ENCODE measurements around the gene TOX2.
"Not testable (repeated sequence)": the region's sequence is repeated elsewhere in the genome, so short reads cannot be mapped to it uniquely, and the experiment has no call there.

TOX2 gene

DNA sequence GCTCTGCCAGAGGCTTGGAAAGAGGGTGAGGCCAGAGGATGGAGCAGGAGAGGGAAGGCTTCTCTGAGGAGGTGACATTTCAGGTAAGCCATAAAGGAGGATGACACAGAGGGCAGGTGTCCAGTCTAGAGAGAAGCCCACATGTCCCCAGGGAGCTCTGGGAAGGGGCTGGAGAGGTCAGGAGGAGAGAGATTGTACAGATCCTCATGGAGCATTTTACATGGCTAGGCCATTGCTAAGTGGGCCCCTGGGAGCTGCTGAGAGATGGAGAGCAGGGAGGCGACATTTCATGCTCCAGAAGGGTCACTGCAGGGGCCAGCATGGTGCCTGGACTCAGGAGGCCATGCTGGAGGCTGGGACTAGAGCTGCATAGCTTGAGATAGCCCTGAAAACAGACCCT is 124.5 kb downstream of the TOX2 start:
- no peak for DNase-seq

DNA sequence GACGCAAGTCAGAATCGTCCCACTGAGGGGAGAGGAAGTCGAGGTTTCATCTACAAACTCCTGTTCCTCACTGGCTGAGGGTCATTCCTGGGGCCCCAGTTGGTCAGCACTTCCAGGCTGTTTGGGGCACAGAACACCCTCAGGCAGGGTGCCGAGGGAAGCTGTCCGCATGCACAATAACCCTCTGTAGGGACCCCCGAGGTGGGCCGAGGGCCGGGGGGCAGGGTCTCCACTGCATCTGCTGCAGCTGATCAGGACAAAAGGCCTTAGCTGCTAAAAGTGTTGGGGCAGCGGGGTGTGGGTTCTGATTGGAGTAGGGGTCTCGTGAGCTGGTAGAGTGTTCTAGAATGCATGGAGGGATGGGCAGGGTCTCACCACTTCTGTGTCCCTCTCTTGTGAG is 125.1 kb downstream of the TOX2 start:
- no peak for DNase-seq

DNA sequence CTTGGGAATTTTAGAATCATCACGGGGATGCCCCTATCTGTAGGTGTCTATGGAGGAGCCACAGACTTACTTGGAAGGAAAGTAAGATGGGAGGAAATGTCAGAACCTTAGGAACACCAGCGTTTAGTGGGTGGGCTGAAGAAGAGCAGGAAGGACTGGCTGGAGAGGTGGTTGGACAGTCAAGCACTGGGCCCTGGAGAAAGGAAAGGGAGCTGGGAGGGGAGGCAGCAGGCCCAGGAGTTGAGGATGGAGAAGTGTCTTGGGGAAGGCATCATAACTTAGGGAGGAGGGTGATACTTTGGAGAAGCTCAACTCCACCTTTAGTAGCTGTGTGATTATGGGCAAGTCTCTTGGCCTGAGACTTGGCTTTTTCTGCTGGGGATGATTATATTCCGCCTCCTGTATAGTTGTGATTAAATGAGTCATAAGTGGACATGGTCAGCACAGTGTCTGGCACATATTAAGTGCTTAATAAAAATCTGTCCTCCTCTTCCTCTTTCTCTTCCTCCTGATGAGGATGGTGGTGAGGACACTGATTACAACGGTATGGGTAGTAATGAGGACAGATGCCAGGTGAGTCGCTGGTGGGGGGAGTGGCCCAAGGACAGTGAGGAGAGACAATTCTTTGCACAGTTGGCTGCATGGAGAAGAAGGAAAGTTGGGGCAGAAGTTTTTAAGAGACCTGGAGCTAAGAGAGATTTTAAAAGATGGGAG is 125.7 kb downstream of the TOX2 start:
- no peak for DNase-seq

DNA sequence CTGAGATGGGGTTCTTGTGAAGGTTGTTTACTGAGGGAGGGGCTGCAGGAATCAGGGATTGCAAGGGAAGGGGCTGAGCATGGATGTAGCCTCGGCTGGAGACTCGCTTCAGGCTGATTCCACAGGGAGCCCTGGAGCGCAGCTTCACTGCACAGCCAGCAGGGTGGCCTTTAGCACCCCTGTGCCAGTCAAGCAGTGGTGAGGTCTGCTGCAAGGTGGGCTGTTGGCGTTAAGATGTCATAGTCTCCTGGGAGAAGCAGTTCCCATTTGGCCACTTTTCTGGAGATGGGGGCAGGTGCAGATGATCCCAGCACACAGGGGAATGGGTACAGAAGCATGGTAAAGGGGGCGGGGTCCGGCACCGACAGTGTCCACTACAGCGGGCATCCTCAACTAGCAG is 126.3 kb downstream of the TOX2 start:
- DNase-seq: no peak

DNA sequence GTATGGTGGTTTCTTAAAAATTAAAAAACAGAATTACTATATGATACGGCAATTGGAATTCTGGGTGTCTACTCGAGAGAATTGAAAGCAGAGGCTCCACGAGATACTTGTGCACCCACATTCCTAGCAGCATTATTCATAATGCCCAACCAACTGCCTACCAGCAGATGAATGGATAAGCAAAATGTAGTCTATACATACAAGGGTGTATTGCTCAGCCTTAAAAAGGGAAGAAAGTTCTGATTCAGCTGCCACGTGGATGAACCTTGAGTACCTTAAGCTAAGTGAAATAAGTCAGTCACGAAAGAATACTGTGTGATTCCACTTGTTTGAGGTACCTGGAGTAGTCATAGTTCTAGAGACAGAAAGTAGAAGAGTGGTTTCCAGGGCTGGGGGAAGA is 130.1 kb downstream of the TOX2 start:
- not testable (repeated sequence) for DNase-seq

DNA sequence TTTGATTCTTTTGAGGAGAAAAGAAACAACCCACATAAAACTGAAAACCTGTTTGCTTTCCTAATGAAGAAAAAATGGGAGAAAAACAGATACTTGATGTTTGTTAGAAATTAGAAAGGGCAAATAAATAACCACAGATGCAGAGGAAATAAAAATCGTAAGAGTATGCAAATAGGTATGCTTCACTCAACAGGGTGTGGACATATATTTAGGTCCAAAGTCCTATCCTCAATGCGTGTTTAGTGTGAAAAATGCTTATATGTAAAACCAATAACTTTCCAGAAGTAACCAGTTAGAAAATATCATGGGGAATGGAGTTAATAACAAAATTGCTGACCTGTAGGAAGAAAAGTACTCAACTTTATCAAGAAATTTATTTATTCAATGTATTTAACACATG is 135.7 kb downstream of the TOX2 start:
- no peak for DNase-seq

DNA sequence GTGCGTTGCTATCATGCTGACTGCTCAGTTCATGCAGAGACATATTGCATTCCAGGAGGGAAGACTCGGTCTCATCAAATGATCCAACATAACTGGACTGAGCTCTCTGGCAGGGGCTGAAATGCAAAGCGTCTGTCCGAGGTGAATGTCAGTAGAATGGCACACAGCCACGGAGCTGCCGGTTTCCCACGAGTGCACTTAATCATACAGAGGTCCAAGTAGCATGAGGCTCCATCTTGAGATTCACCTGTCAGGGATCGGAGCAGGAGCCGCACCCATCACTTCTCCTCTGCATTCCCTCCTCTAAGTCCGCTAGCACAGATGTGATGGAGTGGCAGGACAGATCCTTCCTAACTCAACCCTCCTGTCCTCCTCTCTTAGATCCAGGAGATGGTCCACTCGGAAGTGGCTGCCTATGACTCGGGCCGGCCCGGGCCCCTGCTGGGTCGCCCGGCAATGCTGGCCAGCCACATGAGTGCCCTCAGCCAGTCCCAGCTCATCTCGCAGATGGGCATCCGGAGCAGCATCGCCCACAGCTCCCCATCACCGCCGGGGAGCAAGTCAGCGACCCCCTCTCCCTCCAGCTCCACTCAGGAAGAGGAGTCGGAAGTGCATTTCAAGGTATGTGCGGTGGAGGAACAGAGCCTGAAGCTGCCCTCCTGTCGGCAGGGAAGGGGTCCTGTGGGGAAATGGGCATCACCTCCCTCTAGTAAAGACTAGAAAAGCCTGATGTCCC is 136.4 kb downstream of the TOX2 start:
- no peak for DNase-seq

DNA sequence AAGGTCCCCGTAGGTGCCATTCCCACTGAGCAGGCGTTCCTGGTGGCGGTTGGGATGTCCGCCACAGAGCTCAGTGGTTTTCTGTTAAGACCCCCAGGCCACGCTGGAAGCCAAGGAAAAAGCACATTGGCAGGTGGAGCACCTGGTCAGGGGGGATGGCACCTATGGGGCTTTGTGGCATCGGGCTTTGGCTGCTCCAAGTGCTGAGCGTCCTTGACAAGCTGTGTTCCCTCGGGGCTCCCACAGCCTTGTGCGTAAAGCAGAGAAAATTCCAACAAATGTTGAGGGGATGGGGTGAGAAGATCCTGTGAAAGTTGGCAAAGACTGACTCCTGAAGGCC is 137.0 kb downstream of the TOX2 start:
- no peak for DNase-seq

DNA sequence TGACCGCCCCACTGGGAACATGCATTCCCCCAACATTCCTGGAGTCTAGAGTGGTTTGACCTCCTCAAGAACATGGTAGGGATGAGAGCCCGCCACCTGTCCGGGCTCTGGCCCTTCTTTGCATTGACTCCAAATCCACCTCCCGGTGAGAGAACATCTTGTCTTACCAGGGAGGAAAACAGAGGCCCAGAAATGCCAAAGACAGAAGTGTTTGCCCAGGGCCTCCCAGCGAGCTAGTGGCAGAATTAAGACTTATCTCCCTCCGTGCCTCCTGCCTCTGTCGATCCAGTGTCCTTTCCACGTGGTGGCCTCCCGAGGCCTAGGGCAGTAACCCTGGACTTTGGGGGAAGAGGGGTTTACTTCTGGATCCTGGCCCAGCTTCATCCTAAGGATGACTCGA is 137.5 kb downstream of the TOX2 start:
- DNase-seq: no peak

DNA sequence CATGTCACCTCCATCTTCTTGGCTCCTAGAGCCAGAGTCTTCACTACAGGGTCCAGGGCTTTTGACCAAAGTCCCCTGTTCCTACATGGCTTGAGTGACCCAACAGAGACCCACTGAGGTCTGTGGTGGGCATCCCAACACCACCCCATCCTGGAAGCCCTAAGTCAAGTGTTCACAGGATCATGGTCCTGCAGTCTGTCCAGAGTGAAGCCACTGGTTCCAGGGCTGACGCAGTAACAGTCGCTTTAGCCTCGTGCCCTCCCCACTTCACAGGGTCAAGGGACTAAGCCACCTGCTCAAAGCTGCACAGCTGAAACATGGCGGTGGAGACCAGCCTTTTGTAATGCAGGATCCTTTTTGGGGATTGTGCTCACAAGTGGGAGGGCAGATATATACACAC is 138.4 kb downstream of the TOX2 start:
- no peak for DNase-seq

DNA sequence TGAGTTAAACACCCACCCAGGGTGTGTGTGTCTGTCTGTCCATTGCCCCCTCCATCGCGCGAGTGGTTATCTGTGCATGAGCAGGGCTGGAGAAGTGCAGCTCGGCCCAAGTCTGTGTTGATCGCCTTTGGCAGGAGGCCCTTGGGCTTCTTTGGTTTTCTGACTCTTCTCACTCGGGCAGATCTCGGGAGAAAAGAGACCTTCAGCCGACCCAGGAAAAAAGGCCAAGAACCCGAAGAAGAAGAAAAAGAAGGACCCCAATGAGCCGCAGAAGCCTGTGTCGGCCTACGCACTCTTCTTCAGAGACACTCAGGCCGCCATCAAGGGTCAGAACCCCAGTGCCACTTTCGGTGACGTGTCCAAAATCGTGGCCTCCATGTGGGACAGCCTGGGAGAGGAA is 139.5 kb downstream of the TOX2 start:
- no peak for DNase-seq

DNA sequence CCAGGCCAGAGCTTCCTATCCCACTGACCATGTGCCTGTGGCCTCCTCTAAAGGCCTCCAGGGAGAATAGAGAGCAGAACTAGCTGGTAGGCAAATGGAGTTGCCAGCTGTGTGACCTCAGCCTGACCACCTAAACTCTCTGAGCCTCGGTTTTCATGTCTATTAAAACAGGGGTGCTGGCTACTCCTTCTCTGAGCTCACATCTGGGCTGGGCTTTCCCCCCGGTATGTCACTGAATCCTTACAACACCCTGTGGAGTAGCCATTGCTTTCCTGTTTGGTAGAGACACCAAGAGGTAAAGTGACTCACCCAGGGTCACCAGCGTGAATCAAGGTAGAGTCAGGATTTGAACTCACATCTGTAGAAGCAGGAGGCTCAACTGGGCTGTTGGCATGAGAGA is 140.2 kb downstream of the TOX2 start:
- DNase-seq: no peak

DNA sequence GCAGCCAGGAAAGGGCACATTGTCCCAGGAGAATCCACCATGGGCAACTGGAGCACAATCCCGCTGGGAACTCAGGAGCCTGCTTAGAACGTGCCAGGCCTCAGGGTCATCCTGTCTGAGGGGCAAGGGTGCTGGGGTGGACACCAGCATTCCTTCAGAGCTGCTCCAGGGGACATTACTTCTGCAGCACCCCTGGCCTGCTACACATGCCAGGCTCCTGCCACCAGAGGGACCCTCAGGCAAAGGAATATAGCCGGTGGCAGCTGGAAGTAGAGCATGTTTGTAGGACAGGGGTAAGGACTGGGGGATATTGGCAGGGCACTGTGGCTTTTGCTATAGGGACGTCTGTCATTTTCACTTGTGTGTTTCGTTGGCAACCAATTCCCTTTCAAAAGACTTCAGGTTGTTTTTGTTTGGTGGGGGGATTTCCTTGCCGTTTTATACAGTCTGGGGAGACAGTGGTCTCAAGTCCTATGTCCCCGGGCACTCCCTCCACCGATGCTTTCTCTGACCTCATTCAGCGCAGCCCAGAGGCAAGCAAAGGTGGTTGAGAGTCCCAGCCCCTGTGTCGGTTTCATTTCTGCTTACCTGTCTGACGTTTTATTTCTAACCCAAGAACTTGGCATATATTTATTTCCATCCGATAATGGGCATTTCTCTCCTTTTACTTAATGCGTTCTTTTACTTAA is 141.5 kb downstream of the TOX2 start:
- peak; percentile 6 for DNase-seq

DNA sequence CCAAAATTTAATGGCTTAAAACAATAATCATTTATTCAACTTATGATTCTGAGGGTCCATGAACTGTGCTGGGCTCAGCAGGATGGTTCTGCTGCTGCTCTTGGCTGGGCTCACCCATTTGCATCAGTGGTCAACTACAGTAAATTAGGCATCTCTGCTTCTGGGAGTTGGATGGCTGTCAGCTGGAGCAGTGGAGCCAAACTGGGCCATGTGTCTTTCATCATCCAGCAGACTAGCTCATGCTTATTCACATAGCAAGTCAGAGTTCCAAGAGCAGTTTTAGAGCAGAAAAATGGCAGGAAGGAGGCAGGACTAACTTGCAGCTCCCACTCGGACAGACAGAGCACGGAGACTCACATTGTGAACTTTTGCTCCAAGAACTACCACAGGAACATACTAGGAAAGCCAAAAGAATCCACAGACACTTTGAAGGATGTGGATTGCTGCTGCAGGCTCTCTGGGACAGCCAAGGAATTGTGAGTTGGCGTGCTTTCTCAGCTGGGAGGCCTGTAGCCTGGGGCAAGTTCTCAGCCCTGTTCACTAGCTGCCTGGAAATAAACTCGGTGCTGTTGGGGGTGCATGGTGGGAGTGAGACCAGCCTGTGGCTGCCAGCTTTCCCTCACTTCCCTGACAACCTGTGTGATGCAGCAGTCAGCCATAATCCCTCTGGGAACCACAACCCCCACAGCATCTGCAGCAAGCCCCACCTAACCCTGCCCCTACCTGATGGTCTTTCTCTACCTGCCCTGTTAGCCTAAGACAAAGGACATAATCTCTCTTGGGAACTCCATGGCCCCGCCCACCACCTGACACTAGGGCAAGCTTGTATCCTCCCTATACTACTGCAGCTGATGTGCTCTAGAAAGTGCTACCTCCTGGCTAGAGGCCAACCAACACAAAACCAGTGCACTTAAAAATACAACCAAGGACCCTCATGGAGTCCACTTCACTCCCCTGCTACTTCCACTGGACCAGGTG is 143.3 kb downstream of the TOX2 start:
- no peak for DNase-seq

DNA sequence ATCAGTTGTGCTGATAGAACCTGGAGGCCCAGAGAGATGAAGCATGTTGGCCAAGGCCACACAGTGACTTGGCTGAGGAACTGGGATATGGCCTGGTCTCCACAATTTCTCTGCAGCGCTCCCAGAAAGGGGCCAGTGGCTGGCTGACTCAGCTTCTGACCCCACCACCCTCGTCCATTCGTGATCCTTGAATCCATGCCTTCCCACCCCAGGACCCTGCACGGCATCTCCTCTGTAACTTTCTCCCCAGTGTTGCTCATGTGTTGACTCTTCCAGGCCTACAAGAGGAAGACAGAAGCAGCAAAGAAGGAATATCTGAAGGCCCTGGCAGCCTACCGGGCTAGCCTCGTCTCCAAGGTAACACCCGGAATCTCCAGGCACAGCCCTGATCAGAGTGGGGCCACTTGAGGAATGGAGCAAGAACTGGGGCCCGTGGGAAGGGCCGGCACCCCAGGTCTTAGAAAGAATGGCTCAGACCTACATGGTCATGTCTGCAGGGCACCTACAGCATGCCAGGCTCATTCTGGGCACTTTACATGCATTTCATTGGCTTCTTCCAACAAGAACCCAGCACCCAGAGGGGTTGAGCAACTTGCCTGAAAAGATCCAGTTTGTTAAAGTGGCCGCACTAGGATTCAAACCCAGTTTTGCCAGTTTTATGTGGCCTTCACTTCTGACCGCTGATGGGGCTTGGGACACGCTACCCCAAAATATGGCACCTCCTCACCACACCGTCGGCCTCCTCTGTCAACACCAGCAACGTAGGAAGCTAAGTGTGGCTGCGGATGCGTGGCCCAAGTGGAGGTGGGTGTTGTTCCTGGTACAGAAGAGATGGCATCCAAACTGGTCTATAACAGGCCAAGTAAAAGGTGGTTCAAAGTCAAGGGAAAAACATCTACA is 150.1 kb downstream of the TOX2 start:
- DNase-seq: no peak

DNA sequence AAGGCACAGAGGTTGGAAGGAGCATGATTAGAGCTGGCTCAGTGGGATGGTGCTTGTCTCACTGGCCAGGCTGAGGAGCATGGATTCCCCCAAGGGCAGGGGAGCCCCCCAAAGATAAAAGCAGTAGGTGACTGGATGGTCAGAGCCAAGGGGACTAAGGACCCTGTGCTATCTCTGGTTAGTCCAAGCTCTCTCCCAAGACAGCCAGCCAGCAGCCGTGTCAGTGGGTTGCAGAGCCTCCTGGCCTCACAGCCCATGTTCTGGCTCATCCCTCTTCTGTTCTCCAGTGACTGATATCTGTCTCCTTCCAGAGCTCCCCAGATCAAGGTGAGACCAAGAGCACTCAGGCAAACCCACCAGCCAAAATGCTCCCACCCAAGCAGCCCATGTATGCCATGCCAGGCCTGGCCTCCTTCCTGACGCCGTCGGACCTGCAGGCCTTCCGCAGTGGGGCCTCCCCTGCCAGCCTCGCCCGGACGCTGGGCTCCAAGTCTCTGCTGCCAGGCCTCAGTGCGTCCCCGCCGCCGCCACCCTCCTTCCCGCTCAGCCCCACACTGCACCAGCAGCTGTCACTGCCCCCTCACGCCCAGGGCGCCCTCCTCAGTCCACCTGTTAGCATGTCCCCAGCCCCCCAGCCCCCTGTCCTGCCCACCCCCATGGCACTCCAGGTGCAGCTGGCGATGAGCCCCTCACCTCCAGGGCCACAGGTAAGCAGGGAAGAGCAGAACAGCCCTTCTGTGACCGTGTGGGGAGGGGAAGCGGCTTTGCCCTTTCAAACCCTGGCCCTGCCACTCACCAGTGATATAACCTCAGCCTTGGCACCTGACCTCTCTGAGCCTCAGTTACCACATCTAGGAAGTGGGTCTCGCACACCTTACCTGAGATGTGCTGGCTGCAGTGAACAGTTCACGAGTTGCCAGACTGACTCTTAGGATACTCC is 151.0 kb downstream of the TOX2 start:
- DNase-seq: no peak

DNA sequence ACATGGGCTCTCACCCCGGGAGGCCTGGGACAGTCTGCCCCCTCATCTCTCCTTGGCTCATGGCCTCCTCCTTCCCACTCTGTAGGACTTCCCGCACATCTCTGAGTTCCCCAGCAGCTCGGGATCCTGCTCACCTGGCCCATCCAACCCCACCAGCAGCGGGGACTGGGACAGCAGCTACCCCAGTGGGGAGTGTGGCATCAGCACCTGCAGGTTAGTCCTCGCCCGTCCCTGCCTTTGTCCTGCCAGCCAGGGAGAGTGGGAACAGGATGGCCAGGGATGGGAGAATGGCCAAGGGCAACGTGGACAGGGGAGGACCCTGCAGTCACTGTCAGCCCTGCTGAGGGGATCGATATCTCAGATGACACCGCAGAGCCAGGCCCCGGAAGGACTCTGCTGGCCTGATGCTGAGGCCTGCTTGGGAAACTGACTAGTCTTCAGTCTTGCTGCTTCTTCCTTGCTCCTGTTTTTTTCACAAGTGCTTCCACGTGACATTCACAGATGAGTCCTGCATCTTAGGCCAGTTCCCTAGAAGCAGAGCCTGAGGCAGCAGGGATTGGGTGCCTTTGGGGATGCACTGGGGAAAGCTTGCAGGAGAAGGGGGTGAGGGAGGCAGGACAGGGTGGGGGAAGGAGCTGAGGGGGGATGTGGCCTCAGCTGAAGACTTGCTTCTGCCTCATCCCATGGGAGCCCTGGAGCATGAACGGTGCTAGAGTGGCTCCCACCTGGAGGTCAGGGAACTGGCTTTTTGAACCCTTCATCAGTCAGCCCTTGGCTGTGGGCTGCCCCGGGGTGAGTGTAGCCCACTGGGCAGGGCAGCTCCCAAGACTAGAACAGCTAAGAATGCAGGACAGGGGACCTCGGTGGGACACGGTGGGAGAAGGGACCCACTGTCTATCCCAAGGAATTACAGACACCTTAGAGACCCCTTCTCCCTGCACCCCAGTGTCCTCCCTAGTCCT is 152.3 kb downstream of the TOX2 start:
- DNase-seq: no peak

DNA sequence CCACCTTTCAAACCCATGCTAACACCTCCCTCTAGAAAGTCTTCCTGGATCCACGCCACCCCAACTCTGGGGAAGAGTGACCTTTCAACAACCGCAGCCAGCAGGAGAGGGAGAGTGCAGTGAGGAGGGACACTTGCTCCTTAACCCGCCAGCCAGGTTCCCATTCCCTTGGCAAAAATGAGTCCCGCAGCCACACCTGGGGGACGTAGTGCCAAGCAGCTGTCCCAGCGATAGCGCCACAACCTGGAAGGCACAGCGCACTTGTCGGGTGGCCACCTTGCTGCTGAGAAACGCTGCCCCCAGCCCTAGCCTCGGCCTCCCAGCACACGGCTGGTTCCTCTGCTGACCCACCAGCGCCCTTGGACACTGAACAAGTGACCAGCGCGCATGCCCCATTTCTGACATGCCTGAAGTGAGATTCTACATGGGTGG is 153.0 kb downstream of the TOX2 start:
- DNase-seq: no peak
